Astrocyte (in vitro differentiated cells and primary cell): ENCODE measurements around the gene POFUT2.

ENCODE experiments used
- EZH2 ChIP-seq: IDR thresholded peaks from 2 replicates; pipeline ENCODE4 v1.6.1; 2012; ENCODE audit warnings: mild to moderate bottlenecking, low read length, inconsistent platforms; ENCODE audit not compliant: insufficient read depth
- TF ChIP-seq, protein P1 (sequence below): IDR thresholded peaks from 2 replicates; pipeline ENCODE4 v1.5.1; 2011; ENCODE audit warnings: low read depth, mild to moderate bottlenecking, inconsistent platforms, low read length, moderate library complexity; ENCODE audit not compliant: insufficient read depth

DNA sequence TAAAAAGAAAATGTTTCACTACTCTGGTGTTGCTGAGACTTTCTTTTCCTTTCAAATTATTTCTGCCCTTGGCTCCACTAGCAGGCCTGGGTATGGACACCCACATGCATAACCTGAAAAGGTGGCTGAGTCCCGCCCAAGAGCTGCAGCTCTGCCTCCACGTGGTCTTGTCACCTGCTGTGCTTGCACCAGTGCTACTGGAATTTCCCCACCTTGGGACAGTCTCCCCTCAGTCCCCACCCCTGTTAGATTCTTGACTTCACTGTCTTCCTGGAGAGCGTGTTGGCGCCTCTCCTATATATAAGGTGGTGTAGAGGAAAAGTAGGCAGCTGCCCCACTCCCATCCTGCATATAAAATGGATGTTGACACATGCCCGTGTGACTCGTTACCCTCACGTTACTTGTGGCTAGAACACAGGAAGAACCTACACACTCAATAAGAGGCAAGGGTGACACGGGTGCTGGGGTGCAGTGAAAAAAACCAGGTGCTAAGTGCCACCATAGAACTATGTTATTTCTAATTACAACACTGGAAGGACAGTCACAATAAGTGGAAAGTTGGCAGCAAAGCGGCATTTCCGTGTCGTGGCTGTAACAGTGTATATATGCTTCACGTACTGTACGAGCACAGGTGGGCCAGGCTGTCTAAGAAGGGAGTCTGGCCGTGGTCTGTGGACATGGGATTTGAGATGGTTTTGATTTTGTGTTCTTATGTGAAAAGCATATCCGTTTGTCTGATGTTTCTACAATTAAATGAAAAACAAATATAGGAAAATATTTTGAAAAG lies 61.0 kb downstream of the POFUT2 start:
- TF ChIP-seq, protein P1, sequence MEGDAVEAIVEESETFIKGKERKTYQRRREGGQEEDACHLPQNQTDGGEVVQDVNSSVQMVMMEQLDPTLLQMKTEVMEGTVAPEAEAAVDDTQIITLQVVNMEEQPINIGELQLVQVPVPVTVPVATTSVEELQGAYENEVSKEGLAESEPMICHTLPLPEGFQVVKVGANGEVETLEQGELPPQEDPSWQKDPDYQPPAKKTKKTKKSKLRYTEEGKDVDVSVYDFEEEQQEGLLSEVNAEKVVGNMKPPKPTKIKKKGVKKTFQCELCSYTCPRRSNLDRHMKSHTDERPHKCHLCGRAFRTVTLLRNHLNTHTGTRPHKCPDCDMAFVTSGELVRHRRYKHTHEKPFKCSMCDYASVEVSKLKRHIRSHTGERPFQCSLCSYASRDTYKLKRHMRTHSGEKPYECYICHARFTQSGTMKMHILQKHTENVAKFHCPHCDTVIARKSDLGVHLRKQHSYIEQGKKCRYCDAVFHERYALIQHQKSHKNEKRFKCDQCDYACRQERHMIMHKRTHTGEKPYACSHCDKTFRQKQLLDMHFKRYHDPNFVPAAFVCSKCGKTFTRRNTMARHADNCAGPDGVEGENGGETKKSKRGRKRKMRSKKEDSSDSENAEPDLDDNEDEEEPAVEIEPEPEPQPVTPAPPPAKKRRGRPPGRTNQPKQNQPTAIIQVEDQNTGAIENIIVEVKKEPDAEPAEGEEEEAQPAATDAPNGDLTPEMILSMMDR, result no peak
- TF ChIP-seq EZH2, result no peak
